ENCODE results near the gene PPP2R1A. TPM values are rescaled to one million over a fixed set of nuclear protein-coding genes. Genes with fewer than 3 reads are reported as not detected.

Gene PPP2R1A
- total RNA-seq, 4 donors from 2014 or later = 145 to 176 (median 166) TPM

GRCh38 chr19:52212572-52213255 is 22.9 kb downstream of the PPP2R1A start:
- Histone ChIP-seq H3K36me3 (peaks cover 0 to 100% (median 43%) of the 10 kb centered on the region in 3 donors), H3K4me1 (peaks cover 0 to 6% (median 0%) of the 10 kb centered on the region in 4 donors), H3K27ac (no peak overlapping the region), H3K4me3 (no peak overlapping the region), H3K27me3 (no peaks in the 10 kb centered on the region), H3K9me3 (no peaks in the 10 kb centered on the region)
- TF ChIP-seq, protein P1, sequence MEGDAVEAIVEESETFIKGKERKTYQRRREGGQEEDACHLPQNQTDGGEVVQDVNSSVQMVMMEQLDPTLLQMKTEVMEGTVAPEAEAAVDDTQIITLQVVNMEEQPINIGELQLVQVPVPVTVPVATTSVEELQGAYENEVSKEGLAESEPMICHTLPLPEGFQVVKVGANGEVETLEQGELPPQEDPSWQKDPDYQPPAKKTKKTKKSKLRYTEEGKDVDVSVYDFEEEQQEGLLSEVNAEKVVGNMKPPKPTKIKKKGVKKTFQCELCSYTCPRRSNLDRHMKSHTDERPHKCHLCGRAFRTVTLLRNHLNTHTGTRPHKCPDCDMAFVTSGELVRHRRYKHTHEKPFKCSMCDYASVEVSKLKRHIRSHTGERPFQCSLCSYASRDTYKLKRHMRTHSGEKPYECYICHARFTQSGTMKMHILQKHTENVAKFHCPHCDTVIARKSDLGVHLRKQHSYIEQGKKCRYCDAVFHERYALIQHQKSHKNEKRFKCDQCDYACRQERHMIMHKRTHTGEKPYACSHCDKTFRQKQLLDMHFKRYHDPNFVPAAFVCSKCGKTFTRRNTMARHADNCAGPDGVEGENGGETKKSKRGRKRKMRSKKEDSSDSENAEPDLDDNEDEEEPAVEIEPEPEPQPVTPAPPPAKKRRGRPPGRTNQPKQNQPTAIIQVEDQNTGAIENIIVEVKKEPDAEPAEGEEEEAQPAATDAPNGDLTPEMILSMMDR (IDR thresholded peaks at IDR 0.05) = no peak
- no peak for TF ChIP-seq POLR2A (IDR thresholded peaks at IDR 0.05)
- TF ChIP-seq EP300 (IDR thresholded peaks at IDR 0.05) = no peak
- no peak for DNase-seq (ENCODE audit: low spot score in 2 of 2)
- WGBS, 2 donors = 93 to 97% methylated on average over 25 of the region's 25 CpGs

DNA sequence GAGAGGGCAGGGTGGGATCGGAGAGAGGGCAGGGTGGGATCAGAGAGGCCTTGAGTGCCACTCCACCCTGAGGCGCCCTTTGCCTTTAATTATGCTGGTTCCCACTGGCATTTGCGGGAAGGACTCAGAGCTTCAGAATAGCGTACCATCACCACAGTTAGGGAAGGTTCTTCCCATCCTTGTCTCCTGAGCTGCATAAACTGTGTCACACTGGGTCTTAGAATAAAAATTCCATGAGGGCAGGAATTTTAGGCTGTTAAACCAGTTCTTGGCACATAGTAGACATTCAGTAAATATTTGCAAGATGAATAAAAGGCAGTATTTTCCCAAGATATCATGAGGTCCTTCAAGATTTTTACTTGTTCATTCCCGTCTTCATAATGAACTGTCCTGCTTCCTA is 24.4 kb downstream of the PPP2R1A start:
- no peak overlapping the region for H3K27ac ChIP-seq
- TF ChIP-seq EP300 (IDR thresholded peaks at IDR 0.05) = no peak
- no peak for TF ChIP-seq POLR2A (IDR thresholded peaks at IDR 0.05)
- TF ChIP-seq, protein P1 (IDR thresholded peaks at IDR 0.05) = no peak
- peaks cover 0 to 6% (median 0%) of the 10 kb centered on the region in 4 donors for H3K4me1 ChIP-seq
- H3K4me3 ChIP-seq = no peak overlapping the region
- H3K36me3 ChIP-seq = peaks cover 0 to 100% (median 48%) of the 10 kb centered on the region in 3 donors
- no peak for DNase-seq (ENCODE audit: low spot score in 2 of 2)
- no peaks in the 10 kb centered on the region for H3K27me3 ChIP-seq
- 90 to 91% methylated on average over 5 of the region's 5 CpGs for WGBS, 2 donors
- H3K9me3 ChIP-seq = no peaks in the 10 kb centered on the region

DNA sequence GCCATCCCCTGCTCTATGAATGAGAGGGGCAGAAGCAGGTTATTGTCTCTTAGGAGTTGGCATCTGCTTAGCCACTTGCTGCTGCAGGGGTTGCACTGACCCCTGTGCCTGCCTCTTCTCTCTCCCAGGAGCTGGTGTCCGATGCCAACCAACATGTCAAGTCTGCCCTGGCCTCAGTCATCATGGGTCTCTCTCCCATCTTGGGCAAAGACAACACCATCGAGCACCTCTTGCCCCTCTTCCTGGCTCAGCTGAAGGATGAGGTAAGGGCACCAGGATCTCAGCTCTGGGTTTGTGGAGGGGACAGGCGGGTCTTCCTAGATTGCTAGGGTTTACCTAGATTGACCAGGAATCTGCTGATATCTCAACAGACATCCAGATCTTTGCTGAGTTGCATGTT is 26.5 kb downstream of the PPP2R1A start:
- Histone ChIP-seq H3K4me1 (no peaks in the 10 kb centered on the region), H3K9me3 (no peaks in the 10 kb centered on the region), H3K4me3 (no peak overlapping the region), H3K27me3 (no peaks in the 10 kb centered on the region), H3K27ac (no peak overlapping the region), H3K36me3 (peaks cover 3 to 100% (median 63%) of the 10 kb centered on the region in 3 donors)
- 97% methylated on average over 3 of the region's 3 CpGs for WGBS, 2 donors
- DNase-seq (ENCODE audit: low spot score in 2 of 2) = no peak
- TF ChIP-seq POLR2A (IDR thresholded peaks at IDR 0.05) (no peak), EP300 (IDR thresholded peaks at IDR 0.05) (no peak)
- TF ChIP-seq, protein P1 (IDR thresholded peaks at IDR 0.05) = no peak

GRCh38 chr19:52217576-52217975 is 27.7 kb downstream of the PPP2R1A start:
- no peaks in the 10 kb centered on the region for H3K27me3 ChIP-seq
- no peak for DNase-seq (ENCODE audit: low spot score in 2 of 2)
- H3K9me3 ChIP-seq = no peaks in the 10 kb centered on the region
- TF ChIP-seq, protein P1 (IDR thresholded peaks at IDR 0.05) = no peak
- TF ChIP-seq EP300 (IDR thresholded peaks at IDR 0.05) (no peak), POLR2A (IDR thresholded peaks at IDR 0.05) (no peak)
- WGBS, 2 donors = 87% methylated on average over 5 of the region's 5 CpGs
- H3K36me3 ChIP-seq = peaks cover 5 to 100% (median 53%) of the 10 kb centered on the region in 3 donors
- H3K4me1 ChIP-seq = no peaks in the 10 kb centered on the region
- no peak overlapping the region for H3K27ac ChIP-seq
- no peak overlapping the region for H3K4me3 ChIP-seq

GRCh38 chr19:52219611-52220010 is 29.8 kb downstream of the PPP2R1A start:
- Histone ChIP-seq H3K9me3 (no peaks in the 10 kb centered on the region), H3K4me3 (no peak overlapping the region), H3K27ac (no peak overlapping the region), H3K27me3 (no peaks in the 10 kb centered on the region), H3K4me1 (no peaks in the 10 kb centered on the region), H3K36me3 (peaks cover 5 to 100% (median 44%) of the 10 kb centered on the region in 3 donors)
- WGBS, 2 donors = 92 to 94% methylated on average over 7 to 8 of the region's 8 CpGs
- no peak for TF ChIP-seq EP300 (IDR thresholded peaks at IDR 0.05)
- TF ChIP-seq, protein P1 (IDR thresholded peaks at IDR 0.05) = no peak
- TF ChIP-seq POLR2A (IDR thresholded peaks at IDR 0.05) = no peak
- DNase-seq (ENCODE audit: low spot score in 2 of 2) = no peak
